NOMO-1 (cell line): ENCODE data around the gene WDFY3.
"Not testable (repeated sequence)": the region's sequence is repeated elsewhere in the genome, so short reads cannot be mapped to it uniquely, and the experiment has no call there.

Source experiments
- DNase-seq, 2 experiments: peaks; one replicate each; lab custom pipeline; 2025; ENCODE audit not compliant: unreplicated experiment in 2 of 2; lab: John Stamatoyannopoulos, UW

WDFY3 gene

DNA sequence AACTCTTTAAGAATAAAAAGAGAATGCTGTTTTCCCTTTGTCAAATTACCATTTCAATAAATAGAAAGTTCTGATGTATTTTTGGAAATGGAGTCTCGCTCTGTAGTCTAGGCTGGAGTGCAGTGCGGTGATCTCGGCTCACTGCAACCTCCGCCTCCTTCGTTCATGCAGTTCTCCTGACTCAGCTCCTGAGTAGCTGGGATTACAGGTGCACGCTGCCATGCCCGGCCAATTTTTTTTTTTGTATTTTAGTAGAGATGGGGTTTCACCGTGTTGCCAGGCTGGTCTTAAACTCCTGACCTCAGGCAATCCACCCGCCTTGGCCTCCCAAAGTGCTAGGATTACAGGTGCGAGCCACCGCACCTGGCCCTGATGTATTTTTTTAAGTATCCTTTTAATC, 159.9 kb downstream of the WDFY3 start:
- DNase-seq = not testable (repeated sequence)

DNA sequence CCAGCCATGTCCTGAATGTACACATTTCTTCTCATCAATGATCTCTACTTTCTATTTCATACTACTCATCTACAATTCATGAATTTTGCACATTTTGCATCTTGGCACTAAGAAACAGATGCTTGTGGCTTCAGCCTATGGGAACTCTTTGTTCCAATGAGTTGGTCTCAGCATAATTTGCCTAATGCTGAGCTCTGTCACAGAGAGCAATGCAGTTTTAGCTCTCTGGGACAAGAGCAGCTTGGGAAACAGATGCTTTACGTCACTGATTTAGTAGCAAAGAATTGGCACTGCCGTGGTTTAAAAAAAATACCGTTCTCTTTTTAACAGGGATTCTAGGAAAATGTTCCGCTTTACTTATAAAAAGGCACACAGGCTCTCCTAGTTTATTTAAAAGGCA, 162.4 kb downstream of the WDFY3 start:
- DNase-seq = no peak

- no peak for DNase-seq
Measured at GRCh38 chr4:84803720-84804119, 162.8 kb downstream of the WDFY3 start.

GRCh38 chr4:84803116-84803515, 163.4 kb downstream of the WDFY3 start:
- DNase-seq = no peak

- no peak for DNase-seq
Measured at GRCh38 chr4:84800256-84800655, 166.2 kb downstream of the WDFY3 start.

DNA sequence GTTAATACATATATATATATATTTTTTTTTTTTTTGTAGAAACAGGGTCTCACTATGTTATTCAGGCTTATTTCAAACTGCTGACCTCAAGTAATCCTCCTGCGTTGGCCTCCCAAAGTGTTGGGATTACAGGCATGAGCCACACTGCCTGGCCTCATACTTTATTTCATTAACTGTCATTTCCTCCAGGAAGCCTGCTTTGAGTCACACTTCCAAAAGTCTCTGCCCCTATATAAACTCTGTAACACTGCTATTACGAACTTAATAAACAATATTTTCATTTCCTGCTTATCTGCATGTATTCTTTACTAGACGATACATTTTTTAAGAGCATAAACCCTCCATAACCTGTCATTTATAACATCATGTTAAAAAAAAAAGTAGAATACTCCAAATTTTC, 167.2 kb downstream of the WDFY3 start:
- no peak for DNase-seq

DNA sequence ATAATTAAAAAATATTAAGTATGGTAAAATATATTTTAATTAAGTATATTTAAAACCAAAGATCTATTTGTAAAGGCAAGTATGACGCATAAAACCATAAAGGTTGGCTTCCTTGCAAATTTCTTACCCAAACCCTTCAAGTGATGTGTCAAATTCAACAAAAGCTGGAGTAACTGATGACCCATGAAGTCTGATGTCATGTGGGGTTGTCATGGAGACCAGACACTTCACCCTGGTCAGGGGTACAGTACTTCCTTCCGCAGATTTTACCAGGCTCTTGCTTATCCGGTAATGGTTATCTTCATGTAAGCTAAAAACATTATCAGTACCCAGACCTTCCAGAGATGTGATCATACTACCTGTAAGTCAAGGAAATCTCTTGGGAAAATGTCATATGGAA, 170.1 kb downstream of the WDFY3 start:
- DNase-seq = no peak

- no peak for DNase-seq
Measured at GRCh38 chr4:84792366-84793301, 173.9 kb downstream of the WDFY3 start.

DNA sequence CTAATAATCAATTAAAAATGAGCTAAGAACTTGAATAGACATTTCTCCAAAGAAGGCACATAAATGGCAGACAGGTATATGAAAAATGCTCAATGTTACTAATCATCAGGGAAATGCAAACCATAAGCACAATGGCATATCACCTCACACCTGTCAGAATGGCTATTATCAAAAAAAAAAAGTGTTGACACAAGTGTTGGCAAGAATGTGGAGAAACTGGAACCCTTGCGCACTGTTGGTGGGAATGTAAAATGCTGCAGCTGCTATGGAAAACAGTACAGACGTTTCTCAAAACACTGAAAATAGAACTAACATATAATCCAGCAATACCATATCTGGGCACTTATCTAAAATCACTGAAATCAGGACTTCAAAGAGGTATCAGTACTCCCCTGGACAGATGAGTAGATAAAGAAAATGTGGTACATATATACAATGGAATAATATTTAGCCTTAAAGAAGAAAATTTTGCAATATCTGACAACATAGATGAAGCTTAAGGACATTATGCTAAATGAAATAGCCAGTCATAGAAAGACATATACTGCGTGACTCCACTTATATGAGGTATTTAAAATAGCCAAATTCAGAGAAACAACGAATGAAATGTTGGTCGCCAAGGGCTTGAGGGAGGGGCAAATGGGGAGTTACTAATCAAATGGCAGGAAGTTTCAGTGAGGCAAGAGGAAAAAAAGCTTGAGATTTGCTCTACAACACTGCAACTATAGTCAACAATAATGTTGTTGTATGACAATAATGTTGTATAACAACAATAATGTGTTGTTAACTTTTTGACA, 175.5 kb downstream of the WDFY3 start:
- DNase-seq = no peak

DNA sequence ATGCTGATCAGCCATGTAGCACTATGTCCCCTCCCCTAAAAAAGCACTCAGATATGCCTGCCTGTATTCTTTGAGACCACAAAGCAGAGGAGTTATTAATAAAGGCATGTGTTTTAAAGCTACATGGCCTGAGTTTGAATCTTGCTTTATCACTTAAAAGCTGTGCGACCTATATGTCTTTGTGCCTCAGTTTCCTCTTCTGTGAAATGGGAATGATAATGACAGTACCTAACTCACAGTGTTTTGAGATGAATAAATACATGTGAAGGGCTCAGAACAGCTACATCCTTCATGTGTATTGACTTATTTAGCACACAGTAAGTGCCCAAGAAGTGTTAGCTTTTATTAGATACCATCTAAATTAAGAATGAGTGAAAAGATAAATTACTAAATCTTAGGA, 180.0 kb downstream of the WDFY3 start:
- no peak for DNase-seq

GRCh38 chr4:84782517-84782916, 184.0 kb downstream of the WDFY3 start:
- DNase-seq = no peak

DNA sequence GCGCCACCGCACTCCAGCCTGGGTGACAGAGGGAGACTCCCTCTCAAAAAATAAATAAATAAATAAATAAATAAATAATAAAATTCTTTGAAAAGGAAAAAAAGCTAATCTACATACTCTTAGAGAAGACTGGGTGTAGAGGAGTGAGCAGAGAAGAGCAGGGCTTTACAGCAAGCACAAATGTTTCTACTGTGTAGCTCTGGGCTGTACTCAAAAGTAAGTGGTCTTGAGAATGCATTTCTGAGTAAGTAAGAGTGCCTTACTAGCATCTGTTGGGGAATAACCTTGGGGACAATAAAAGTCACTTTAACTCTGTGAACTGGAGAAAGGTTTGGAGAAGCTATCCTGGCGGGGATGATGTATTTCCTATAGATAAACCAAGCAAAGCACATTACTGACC, 185.8 kb downstream of the WDFY3 start:
- no peak for DNase-seq

DNA sequence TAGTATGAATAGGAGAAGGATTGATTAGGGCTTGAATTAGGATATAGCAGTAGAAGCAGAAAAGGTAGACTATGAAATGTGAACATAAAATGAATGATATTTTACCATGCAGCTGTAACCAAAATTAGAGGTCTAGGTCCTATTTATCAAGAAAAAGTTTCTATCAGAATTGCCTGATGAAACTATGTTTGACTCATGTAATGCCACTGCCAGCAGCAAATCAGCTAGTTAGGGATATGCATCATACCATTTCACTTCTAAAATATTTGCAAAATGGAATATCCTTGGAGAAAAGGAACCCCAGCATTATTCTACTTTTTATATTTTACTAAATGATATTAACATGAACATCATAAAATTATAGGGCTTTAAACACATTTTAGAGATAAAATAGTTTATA, 188.4 kb downstream of the WDFY3 start:
- DNase-seq = no peak

DNA sequence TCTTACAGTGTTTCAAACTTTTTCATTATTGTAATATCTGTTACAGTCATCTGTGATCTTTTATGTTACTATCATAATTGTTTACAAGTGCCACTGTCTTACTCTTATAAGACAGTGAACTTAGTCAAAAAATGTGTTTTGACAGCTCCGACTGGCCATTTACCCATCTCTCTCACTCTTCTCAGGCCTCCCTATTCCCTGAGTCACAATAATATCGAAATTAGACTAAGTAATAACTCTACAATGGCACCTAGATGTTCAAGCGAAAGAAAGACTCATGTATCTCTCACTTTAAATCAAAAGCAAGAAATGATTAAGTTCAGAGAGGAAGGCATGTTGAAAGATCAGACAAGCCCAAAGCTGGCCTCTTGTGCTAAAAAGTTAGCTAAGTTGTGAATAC, 199.3 kb downstream of the WDFY3 start:
- DNase-seq = no peak

GRCh38 chr4:84753321-84753972, 213.0 kb downstream of the WDFY3 start:
- peak; percentile 50 to 90 for DNase-seq

GRCh38 chr4:84751707-84752106, 214.8 kb downstream of the WDFY3 start:
- DNase-seq = no peak

- DNase-seq = no peak
Measured at GRCh38 chr4:84750960-84751283, 215.6 kb downstream of the WDFY3 start.

GRCh38 chr4:84750260-84750959, 216.1 kb downstream of the WDFY3 start:
- DNase-seq = peak; percentile 11 to 34

GRCh38 chr4:84740057-84740456, 226.4 kb downstream of the WDFY3 start:
- DNase-seq = no peak

DNA sequence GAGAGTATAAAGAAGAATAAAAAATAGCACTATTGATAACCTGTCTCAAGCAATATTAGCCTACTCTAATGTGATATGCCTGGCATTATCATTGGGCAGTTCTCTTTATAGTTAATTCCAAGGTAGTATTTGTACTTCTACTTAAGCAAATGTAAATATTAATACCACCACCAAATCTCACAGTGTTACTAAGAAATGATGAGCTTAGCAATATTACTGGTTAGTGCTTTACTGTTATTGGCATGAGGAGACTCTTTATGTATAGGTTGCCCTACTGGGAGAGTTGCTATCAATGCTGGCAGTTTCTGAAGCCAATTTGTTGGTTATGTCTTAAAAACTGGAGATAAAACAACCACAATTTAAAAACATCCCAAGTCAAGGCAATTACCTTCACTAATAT, 227.9 kb downstream of the WDFY3 start:
- no peak for DNase-seq

GRCh38 chr4:84737656-84738055, 228.8 kb downstream of the WDFY3 start:
- no peak for DNase-seq
